Lower lobe of right lung (tissue), 2 donors: Measurements from ENCODE around the gene THUMPD1. TPM values are rescaled to one million over a fixed set of nuclear protein-coding genes. Genes with fewer than 3 reads are reported as not detected.

Experiments used
- ATAC-seq, 2 donors: fragments of 200-7000 bp; cut with Tn5 transposase; one replicate each; pipeline ENCODE4 v1.9.1; 2020 to 2022; ENCODE audit warnings: mild to moderate bottlenecking in 2 of 2, moderate library complexity in 2 of 2
- DNase-seq: peaks from one replicate; pipeline ENCODE4 v3.0.0-alpha.2; 2020
- H3K27ac ChIP-seq: fragments of 200-600 bp; one replicate; pipeline ENCODE4 v1.8.0; 2022
- H3K27me3 ChIP-seq: fragments of 200-600 bp; one replicate; pipeline ENCODE4 v1.8.0; 2022; ENCODE audit warnings: low read depth
- H3K36me3 ChIP-seq: fragments of 200-600 bp; one replicate; pipeline ENCODE4 v1.8.0; 2022; ENCODE audit warnings: mild to moderate bottlenecking
- H3K4me1 ChIP-seq: fragments of 200-600 bp; one replicate; pipeline ENCODE4 v1.8.0; 2022
- H3K4me3 ChIP-seq: fragments of 200-600 bp; one replicate; pipeline ENCODE4 v1.8.0; 2022; ENCODE audit warnings: mild to moderate bottlenecking
- H3K9me3 ChIP-seq: fragments of 200-600 bp; one replicate; pipeline ENCODE4 v1.8.0; 2022
- CTCF ChIP-seq: fragments of 200-600 bp; IDR thresholded peaks from one replicate; pipeline ENCODE4 v1.8.0; 2022; ENCODE audit warnings: antibody characterized with exemption, mild to moderate bottlenecking
- intact Hi-C: fragments of 100-400 bp; cut with DNase I; formaldehyde crosslinking; loops from one replicate; pipeline ENCODE4 v1.11.0; 2022
- total RNA-seq: library from RNA; stranded (reverse); fragmentation: NEBNext Ultra II Directional; extraction: Animal tissue kit (Norgen Biotek cat#: 25700); gene quantifications from one replicate; pipeline ENCODE4 v1.2.1, GENCODE V29; 2021
- donor health status: DM: no; HTN: yes; CAD: no; lungs with severe emphysema.

THUMPD1 gene
- total RNA-seq, 1 donor from 2014 or later = 41.3 TPM

GRCh38 chr16:20755238-20755637, 13.6 kb upstream of the THUMPD1 start:
- no peaks in the 10 kb centered on the region for H3K36me3 ChIP-seq
- H3K4me3 ChIP-seq = no peak overlapping the region
- no peaks in the 10 kb centered on the region for H3K4me1 ChIP-seq
- no peaks in the 10 kb centered on the region for H3K9me3 ChIP-seq
- no peak for TF ChIP-seq CTCF
- H3K27ac ChIP-seq = no peak overlapping the region
- DNase-seq = no peak
- ATAC-seq = no peak
- no peaks in the 10 kb centered on the region for H3K27me3 ChIP-seq
- intact Hi-C loops = no loop called here

DNA sequence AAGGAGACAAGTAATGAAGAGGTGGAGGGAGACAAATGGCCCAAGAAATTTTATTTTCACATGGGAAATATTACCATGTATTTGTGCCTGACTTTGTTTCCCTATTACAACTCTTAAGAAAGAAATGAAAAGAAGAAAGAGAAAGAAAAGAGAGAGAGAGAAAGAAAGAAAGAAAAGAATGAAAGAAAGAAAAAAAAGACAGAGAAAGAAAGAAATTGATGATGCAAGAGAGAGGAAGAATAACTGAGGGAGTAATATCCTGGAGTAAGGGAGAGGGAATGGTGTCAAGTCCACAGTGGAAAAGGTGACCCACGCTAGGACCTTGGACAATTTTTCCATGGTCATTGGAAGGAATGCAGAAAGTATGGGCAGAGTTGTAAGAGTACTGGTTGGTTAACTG, 12.1 kb upstream of the THUMPD1 start:
- H3K27ac ChIP-seq = no peak overlapping the region
- H3K27me3 ChIP-seq = no peaks in the 10 kb centered on the region
- no peak for DNase-seq
- ATAC-seq = no peak
- no peak for TF ChIP-seq CTCF
- no peaks in the 10 kb centered on the region for H3K4me1 ChIP-seq
- no peaks in the 10 kb centered on the region for H3K36me3 ChIP-seq
- no peak overlapping the region for H3K4me3 ChIP-seq
- no peaks in the 10 kb centered on the region for H3K9me3 ChIP-seq
- intact Hi-C loops = no loop called here

DNA sequence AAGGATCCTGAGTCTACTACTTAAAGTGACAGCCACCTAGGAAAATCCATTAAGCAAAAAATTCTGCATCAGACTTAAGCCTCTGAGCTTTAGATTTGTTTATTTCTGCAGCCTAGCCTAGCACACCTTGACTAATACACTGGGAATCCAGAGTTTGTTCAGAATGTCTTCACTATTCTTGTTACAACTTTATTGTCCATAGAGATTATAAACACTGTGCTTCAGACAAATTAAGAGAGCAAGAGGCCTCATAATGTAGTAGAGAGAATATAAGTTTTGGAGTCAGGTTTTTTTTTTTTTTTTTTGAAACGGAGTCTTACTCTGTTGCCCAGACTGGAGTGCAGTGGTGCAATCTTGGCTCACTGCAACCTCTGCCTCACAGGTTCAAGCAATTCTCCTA, 8.9 kb upstream of the THUMPD1 start:
- Histone ChIP-seq H3K27me3 (no peaks in the 10 kb centered on the region), H3K9me3 (peaks cover 16% of the 10 kb centered on the region), H3K4me1 (no peaks in the 10 kb centered on the region), H3K4me3 (no peak overlapping the region), H3K27ac (no peak overlapping the region), H3K36me3 (no peaks in the 10 kb centered on the region)
- DNase-seq = no peak
- intact Hi-C loops = no loop called here
- no peak for ATAC-seq
- no peak for TF ChIP-seq CTCF

- H3K36me3 ChIP-seq = no peaks in the 10 kb centered on the region
- H3K27ac ChIP-seq = no peak overlapping the region
- H3K4me3 ChIP-seq = no peak overlapping the region
- intact Hi-C loops = no loop called here
- ATAC-seq (no peak), DNase-seq (no peak)
- peaks cover 5% of the 10 kb centered on the region for H3K4me1 ChIP-seq
- H3K9me3 ChIP-seq = peaks cover 16% of the 10 kb centered on the region
- no peak for TF ChIP-seq CTCF
- H3K27me3 ChIP-seq = no peaks in the 10 kb centered on the region
These were observed 7.9 kb upstream of the THUMPD1 start for GRCh38 chr16:20749474-20749873.

- peaks cover 16% of the 10 kb centered on the region for H3K9me3 ChIP-seq
These were observed 5.6 kb upstream of the THUMPD1 start for GRCh38 chr16:20747030-20747816.

More at GRCh38 chr16:20747030-20747816, 5.6 kb upstream of the THUMPD1 start:
- Histone ChIP-seq H3K4me1 (peaks cover 11% of the 10 kb centered on the region), H3K36me3 (no peaks in the 10 kb centered on the region), H3K4me3 (no peak overlapping the region), H3K27me3 (no peaks in the 10 kb centered on the region), H3K27ac (peak overlapping the region; percentile 11)
- ATAC-seq = peak in 1 of 2 donors; percentile 38
- no peak for DNase-seq
- intact Hi-C loops = no loop called here
- TF ChIP-seq CTCF = no peak
